ENCODE results near the gene DLGAP3.

Gene DLGAP3

GRCh38 chr1:34842073-34842472, 87.4 kb downstream of the DLGAP3 start:
- no peak overlapping the region for H3K4me2 ChIP-seq (ENCODE audit: low read length)
- H2AK5ac ChIP-seq (ENCODE audit: low read length), result no peak overlapping the region
- no peak overlapping the region for H3K9ac ChIP-seq (ENCODE audit: low read length)
- H3K4me3 ChIP-seq (ENCODE audit: low read depth, low read length), result no peak overlapping the region
- no peaks in the 10 kb centered on the region for H3K79me1 ChIP-seq (ENCODE audit: low read length)
- H3K9me3 ChIP-seq (ENCODE audit: insufficient read depth, low read depth, low read length), result no peaks in the 10 kb centered on the region
- no peaks in the 10 kb centered on the region for H3K79me2 ChIP-seq (ENCODE audit: control insufficient read depth, insufficient read depth, low read length, poor library complexity)
- no peak overlapping the region for H4K8ac ChIP-seq (ENCODE audit: low read depth, low read length)
- H2BK5ac ChIP-seq (ENCODE audit: low read depth, low read length, poor library complexity), result no peak overlapping the region
- H3K14ac ChIP-seq (ENCODE audit: low read length), result no peak overlapping the region
- DNase-seq, result no peak
- no peaks in the 10 kb centered on the region for H3K27me3 ChIP-seq (ENCODE audit: insufficient read depth, low read length)
- no peak overlapping the region for H4K12ac ChIP-seq (ENCODE audit: low read depth, low read length)
- no peak overlapping the region for H3K4ac ChIP-seq (ENCODE audit: low read depth, low read length)
- H3K36me3 ChIP-seq (ENCODE audit: control insufficient read depth in 1 of 2, insufficient read depth in 2 of 2, low read length in 2 of 2), result no peaks in the 10 kb centered on the region
- H4K91ac ChIP-seq (ENCODE audit: low read depth, low read length), result no peak overlapping the region
- H2AFZ ChIP-seq (ENCODE audit: insufficient read depth, low read length, poor library complexity), result no peak overlapping the region
- WGBS (ENCODE audit: extremely low coverage, insufficient coverage, insufficient read length), result no CpG with 5 or more reads among the region's 3 CpGs
- H3K18ac ChIP-seq (ENCODE audit: low read length), result no peak overlapping the region
- H3K4me1 ChIP-seq (ENCODE audit: control insufficient read depth in 1 of 2, insufficient read depth in 2 of 2, low read length in 2 of 2), result peaks cover 16 to 28% of the 10 kb centered on the region in 2 experiments
- H3K23ac ChIP-seq (ENCODE audit: low read length), result no peak overlapping the region
- H3K27ac ChIP-seq (ENCODE audit: low read depth, low read length), result no peak overlapping the region
- no peak overlapping the region for H2BK12ac ChIP-seq (ENCODE audit: low read length)
- no peak overlapping the region for H2BK120ac ChIP-seq (ENCODE audit: insufficient read depth, low read length, poor library complexity)

- H2BK5ac ChIP-seq (ENCODE audit: low read depth, low read length, poor library complexity), result no peak overlapping the region
- DNase-seq, result no peak
- no peak overlapping the region for H4K91ac ChIP-seq (ENCODE audit: low read depth, low read length)
- no peak overlapping the region for H3K23ac ChIP-seq (ENCODE audit: low read length)
- H3K4me2 ChIP-seq (ENCODE audit: low read length), result no peak overlapping the region
- H2BK120ac ChIP-seq (ENCODE audit: insufficient read depth, low read length, poor library complexity), result no peak overlapping the region
- no peak overlapping the region for H3K14ac ChIP-seq (ENCODE audit: low read length)
- H3K79me1 ChIP-seq (ENCODE audit: low read length), result peaks cover 3% of the 10 kb centered on the region
- H3K27ac ChIP-seq (ENCODE audit: low read depth, low read length), result no peak overlapping the region
- no peaks in the 10 kb centered on the region for H3K27me3 ChIP-seq (ENCODE audit: insufficient read depth, low read length)
- no peak overlapping the region for H4K12ac ChIP-seq (ENCODE audit: low read depth, low read length)
- H3K36me3 ChIP-seq (ENCODE audit: control insufficient read depth in 1 of 2, insufficient read depth in 2 of 2, low read length in 2 of 2), result no peaks in the 10 kb centered on the region
- no peak overlapping the region for H3K4me3 ChIP-seq (ENCODE audit: low read depth, low read length)
- WGBS (ENCODE audit: extremely low coverage, insufficient coverage, insufficient read length), result no CpG with 5 or more reads among the region's 3 CpGs
- H3K9me3 ChIP-seq (ENCODE audit: insufficient read depth, low read depth, low read length), result no peaks in the 10 kb centered on the region
- no peak overlapping the region for H2BK12ac ChIP-seq (ENCODE audit: low read length)
- peaks cover 21 to 31% of the 10 kb centered on the region in 2 experiments for H3K4me1 ChIP-seq (ENCODE audit: control insufficient read depth in 1 of 2, insufficient read depth in 2 of 2, low read length in 2 of 2)
- no peak overlapping the region for H2AFZ ChIP-seq (ENCODE audit: insufficient read depth, low read length, poor library complexity)
- H3K79me2 ChIP-seq (ENCODE audit: control insufficient read depth, insufficient read depth, low read length, poor library complexity), result no peaks in the 10 kb centered on the region
- H2AK5ac ChIP-seq (ENCODE audit: low read length), result no peak overlapping the region
- H3K18ac ChIP-seq (ENCODE audit: low read length), result no peak overlapping the region
- H3K4ac ChIP-seq (ENCODE audit: low read depth, low read length), result no peak overlapping the region
- H4K8ac ChIP-seq (ENCODE audit: low read depth, low read length), result no peak overlapping the region
- no peak overlapping the region for H3K9ac ChIP-seq (ENCODE audit: low read length)
Observed at GRCh38 chr1:34840426-34840825, 89.0 kb downstream of the DLGAP3 start.

- Histone ChIP-seq H3K36me3 (ENCODE audit: control insufficient read depth in 1 of 2, insufficient read depth in 2 of 2, low read length in 2 of 2) (no peaks in the 10 kb centered on the region), H3K9me3 (ENCODE audit: insufficient read depth, low read depth, low read length) (no peaks in the 10 kb centered on the region), H3K18ac (ENCODE audit: low read length) (no peak overlapping the region), H4K12ac (ENCODE audit: low read depth, low read length) (no peak overlapping the region), H3K4me1 (ENCODE audit: control insufficient read depth in 1 of 2, insufficient read depth in 2 of 2, low read length in 2 of 2) (peaks cover 17 to 25% of the 10 kb centered on the region in 2 experiments), H3K79me2 (ENCODE audit: control insufficient read depth, insufficient read depth, low read length, poor library complexity) (no peaks in the 10 kb centered on the region), H3K23ac (ENCODE audit: low read length) (no peak overlapping the region), H4K91ac (ENCODE audit: low read depth, low read length) (no peak overlapping the region), H3K4ac (ENCODE audit: low read depth, low read length) (no peak overlapping the region), H2BK5ac (ENCODE audit: low read depth, low read length, poor library complexity) (no peak overlapping the region), H2AFZ (ENCODE audit: insufficient read depth, low read length, poor library complexity) (no peak overlapping the region), H3K27ac (ENCODE audit: low read depth, low read length) (no peak overlapping the region), H3K4me2 (ENCODE audit: low read length) (no peak overlapping the region), H2BK120ac (ENCODE audit: insufficient read depth, low read length, poor library complexity) (no peak overlapping the region), H3K27me3 (ENCODE audit: insufficient read depth, low read length) (no peaks in the 10 kb centered on the region), H3K79me1 (ENCODE audit: low read length) (peaks cover 3% of the 10 kb centered on the region), H2AK5ac (ENCODE audit: low read length) (no peak overlapping the region), H4K8ac (ENCODE audit: low read depth, low read length) (no peak overlapping the region), H2BK12ac (ENCODE audit: low read length) (no peak overlapping the region), H3K14ac (ENCODE audit: low read length) (no peak overlapping the region), H3K9ac (ENCODE audit: low read length) (no peak overlapping the region), H3K4me3 (ENCODE audit: low read depth, low read length) (no peak overlapping the region)
- no peak for DNase-seq
- no CpG with 5 or more reads among the region's 14 CpGs for WGBS (ENCODE audit: extremely low coverage, insufficient coverage, insufficient read length)
Observed at GRCh38 chr1:34839526-34840305, 89.7 kb downstream of the DLGAP3 start.

- Histone ChIP-seq H3K18ac (ENCODE audit: low read length) (no peak overlapping the region), H3K4me2 (ENCODE audit: low read length) (no peak overlapping the region), H3K9ac (ENCODE audit: low read length) (no peak overlapping the region), H3K23ac (ENCODE audit: low read length) (no peak overlapping the region), H4K12ac (ENCODE audit: low read depth, low read length) (no peak overlapping the region), H2AFZ (ENCODE audit: insufficient read depth, low read length, poor library complexity) (no peak overlapping the region), H3K36me3 (ENCODE audit: control insufficient read depth in 1 of 2, insufficient read depth in 2 of 2, low read length in 2 of 2) (no peaks in the 10 kb centered on the region), H4K91ac (ENCODE audit: low read depth, low read length) (no peak overlapping the region), H4K8ac (ENCODE audit: low read depth, low read length) (no peak overlapping the region), H3K27me3 (ENCODE audit: insufficient read depth, low read length) (no peaks in the 10 kb centered on the region), H3K79me1 (ENCODE audit: low read length) (peaks cover 3% of the 10 kb centered on the region), H3K79me2 (ENCODE audit: control insufficient read depth, insufficient read depth, low read length, poor library complexity) (no peaks in the 10 kb centered on the region), H2BK120ac (ENCODE audit: insufficient read depth, low read length, poor library complexity) (no peak overlapping the region), H3K27ac (ENCODE audit: low read depth, low read length) (no peak overlapping the region), H2BK12ac (ENCODE audit: low read length) (no peak overlapping the region), H3K4ac (ENCODE audit: low read depth, low read length) (no peak overlapping the region), H2AK5ac (ENCODE audit: low read length) (no peak overlapping the region), H3K9me3 (ENCODE audit: insufficient read depth, low read depth, low read length) (no peaks in the 10 kb centered on the region), H2BK5ac (ENCODE audit: low read depth, low read length, poor library complexity) (no peak overlapping the region), H3K4me3 (ENCODE audit: low read depth, low read length) (no peak overlapping the region), H3K14ac (ENCODE audit: low read length) (no peak overlapping the region), H3K4me1 (ENCODE audit: control insufficient read depth in 1 of 2, insufficient read depth in 2 of 2, low read length in 2 of 2) (peaks cover 5 to 6% of the 10 kb centered on the region in 2 experiments)
- WGBS (ENCODE audit: extremely low coverage, insufficient coverage, insufficient read length), result no CpG with 5 or more reads among the region's 1 CpG
- no peak for DNase-seq
Observed at GRCh38 chr1:34833711-34834110, 95.7 kb downstream of the DLGAP3 start.

Measured in trophoblast cell (in vitro differentiated cells and primary cell).